ENCODE results near the gene SPAG4. TPM values are rescaled to one million over a fixed set of nuclear protein-coding genes. Genes with fewer than 3 reads are reported as not detected.

SPAG4 gene
- total RNA-seq, 1 experiment from 2014 or later: 14.1 TPM

DNA sequence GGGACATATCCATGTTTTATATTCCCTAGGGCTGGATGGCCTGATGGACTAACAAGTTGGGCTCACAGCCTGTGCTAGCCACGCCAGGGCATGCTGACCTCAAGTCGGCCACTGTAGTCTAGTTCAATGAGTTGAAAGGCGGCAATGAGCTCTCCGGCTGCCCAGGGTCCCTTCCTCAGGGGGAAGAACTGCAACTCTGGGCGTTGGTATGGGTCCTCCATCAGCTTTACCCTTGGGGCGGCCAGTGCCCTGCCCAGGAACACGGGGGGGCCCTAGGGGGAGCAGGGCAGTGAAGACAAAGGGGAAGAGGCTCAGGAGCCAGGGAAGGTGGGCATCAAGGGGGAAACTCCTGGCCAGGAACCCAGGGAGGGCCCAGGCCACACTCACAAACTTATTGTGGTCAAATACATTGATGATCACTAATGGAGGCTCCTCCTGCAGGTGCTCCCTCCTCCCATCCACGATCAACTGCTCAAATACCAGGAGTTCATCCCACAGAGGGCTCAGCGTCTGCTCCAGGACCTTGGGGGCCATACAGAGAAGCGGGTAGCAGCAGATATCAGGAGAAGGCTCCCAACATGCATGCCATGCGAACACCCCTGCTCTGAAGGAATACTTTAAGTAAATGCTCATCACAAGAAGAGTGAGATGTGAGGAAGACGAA lies 32.8 kb upstream of the SPAG4 start:
- Histone ChIP-seq H3K27ac (no peak overlapping the region), H3K9me2 (ENCODE audit: insufficient read depth) (no peaks in the 10 kb centered on the region), H3K9me3 (ENCODE audit: insufficient read depth, low read depth) (no peaks in the 10 kb centered on the region), H3K79me2 (ENCODE audit: low read depth) (no peaks in the 10 kb centered on the region), H3K4me2 (no peak overlapping the region), H3K36me3 (ENCODE audit: low read depth) (0 out of 2 replicates have a peak, but pooled peaks cover 4% of the 10 kb centered on the region), H3F3A (ENCODE audit: insufficient read depth, low read depth) (peaks cover 8% of the 10 kb centered on the region; the same call in 1 of the 2 replicates), H3K4me1 (replicated peaks; ENCODE audit: insufficient read depth) (peaks cover 14% of the 10 kb centered on the region), H2AFZ (no peak overlapping the region), H3K4me3 (no peak overlapping the region), H4K20me1 (ENCODE audit: insufficient read depth) (no peaks in the 10 kb centered on the region), H3K27me3 (ENCODE audit: insufficient read depth, low read depth) (no peaks in the 10 kb centered on the region)
- ChIA-PET POLR2A (ENCODE audit: unreplicated experiment) (no interaction called here), CTCF (no interaction called here)
- intact Hi-C loops (cut with micrococcal nuclease; ENCODE audit: unreplicated experiment): loop anchor here (1.0 kb wide), 1 partner anchor 9 kb away; no protein-coding TSS in a partner anchor
- no peak for DNase-seq
- no peak for TF ChIP-seq CTCF (conservative IDR thresholded peaks at IDR 0.05)
- no peak for TF ChIP-seq EZH2 (IDR thresholded peaks at IDR 0.05; ENCODE audit: low read depth)
- BruUV-seq (replicated peaks): no TSS peak

- ChIA-PET POLR2A (ENCODE audit: unreplicated experiment) (no interaction called here), CTCF (interaction anchor here (0.5 kb wide), 1 partner anchor 21 kb away, joined by 4 read pairs; no protein-coding TSS in a partner anchor)
- H3K36me3 ChIP-seq (ENCODE audit: low read depth): 0 out of 2 replicates have a peak, but pooled peaks cover 4% of the 10 kb centered on the region
- H4K20me1 ChIP-seq (ENCODE audit: insufficient read depth): no peaks in the 10 kb centered on the region
- no peak overlapping the region for H3K4me3 ChIP-seq
- H2AFZ ChIP-seq: no peak overlapping the region
- H3K27ac ChIP-seq: no peak overlapping the region
- H3K79me2 ChIP-seq (ENCODE audit: low read depth): no peaks in the 10 kb centered on the region
- no peak for DNase-seq
- no peaks in the 10 kb centered on the region for H3K27me3 ChIP-seq (ENCODE audit: insufficient read depth, low read depth)
- H3F3A ChIP-seq (ENCODE audit: insufficient read depth, low read depth): peaks cover 4% of the 10 kb centered on the region; the same call in 1 of the 2 replicates
- no TSS peak for BruUV-seq (replicated peaks)
- H3K4me2 ChIP-seq: no peak overlapping the region
- H3K9me2 ChIP-seq (ENCODE audit: insufficient read depth): no peaks in the 10 kb centered on the region
- TF ChIP-seq EZH2 (IDR thresholded peaks at IDR 0.05; ENCODE audit: low read depth) (no peak), CTCF (conservative IDR thresholded peaks at IDR 0.05) (no peak)
- intact Hi-C loops (cut with micrococcal nuclease; ENCODE audit: unreplicated experiment): loop anchor here (1.0 kb wide), 1 partner anchor 8 kb away; no protein-coding TSS in a partner anchor
- H3K4me1 ChIP-seq (replicated peaks; ENCODE audit: insufficient read depth): 0 out of 2 replicates have a peak, but pooled peaks cover 5% of the 10 kb centered on the region
- H3K9me3 ChIP-seq (ENCODE audit: insufficient read depth, low read depth): no peaks in the 10 kb centered on the region
Measured at GRCh38 chr20:35583636-35584560, 31.7 kb upstream of the SPAG4 start.

GRCh38 chr20:35586751-35587425 lies 28.7 kb upstream of the SPAG4 start:
- no peak for DNase-seq
- H3K4me3 ChIP-seq: no peak overlapping the region
- intact Hi-C loops (cut with micrococcal nuclease; ENCODE audit: unreplicated experiment): no loop called here
- H3K9me3 ChIP-seq (ENCODE audit: insufficient read depth, low read depth): no peaks in the 10 kb centered on the region
- H3K27me3 ChIP-seq (ENCODE audit: insufficient read depth, low read depth): no peaks in the 10 kb centered on the region
- no peaks in the 10 kb centered on the region for H3K79me2 ChIP-seq (ENCODE audit: low read depth)
- H3K27ac ChIP-seq: no peak overlapping the region
- no TSS peak for BruUV-seq (replicated peaks)
- H3K36me3 ChIP-seq (ENCODE audit: low read depth): peaks cover 9% of the 10 kb centered on the region; the same call in 1 of the 2 replicates
- H2AFZ ChIP-seq: no peak overlapping the region
- H3K4me2 ChIP-seq: no peak overlapping the region
- H3K9me2 ChIP-seq (ENCODE audit: insufficient read depth): no peaks in the 10 kb centered on the region
- H3F3A ChIP-seq (ENCODE audit: insufficient read depth, low read depth): peaks cover 9% of the 10 kb centered on the region; the same call in 1 of the 2 replicates
- ChIA-PET CTCF (no interaction called here), POLR2A (ENCODE audit: unreplicated experiment) (no interaction called here)
- H3K4me1 ChIP-seq (replicated peaks; ENCODE audit: insufficient read depth): 0 out of 2 replicates have a peak, but pooled peaks cover 5% of the 10 kb centered on the region
- H4K20me1 ChIP-seq (ENCODE audit: insufficient read depth): no peaks in the 10 kb centered on the region
- TF ChIP-seq CTCF (conservative IDR thresholded peaks at IDR 0.05): no peak
- no peak for TF ChIP-seq EZH2 (IDR thresholded peaks at IDR 0.05; ENCODE audit: low read depth)

Measured in PC-9 (cell line).